ENCODE results near the gene B3GALNT1. TPM values are rescaled to one million over a fixed set of nuclear protein-coding genes. Genes with fewer than 3 reads are reported as not detected.

The B3GALNT1 gene
- total RNA-seq (2014; rRNA removed; shearing (Covaris generic)): 11.6 and 15.0 TPM in 2 replicates

- DNase-seq (ENCODE audit: low read depth): peak; percentile 60
Observed at GRCh38 chr3:161104561-161105551, at the start of gene B3GALNT1. Gene B3GALNT1, minus strand, starts transcription at chr3:161105349. Its CDS starts 18,595 bp downstream, at chr3:161086754.

- no peak for DNase-seq (ENCODE audit: low read depth)
Observed at GRCh38 chr3:161153480-161153879, 48.3 kb upstream of the B3GALNT1 start.

- DNase-seq (ENCODE audit: low read depth): no peak
Observed at GRCh38 chr3:161150001-161150525, 44.9 kb upstream of the B3GALNT1 start.

- peak; percentile 63 for DNase-seq (ENCODE audit: low read depth)
Observed at GRCh38 chr3:161149529-161149928, 44.4 kb upstream of the B3GALNT1 start.

DNA sequence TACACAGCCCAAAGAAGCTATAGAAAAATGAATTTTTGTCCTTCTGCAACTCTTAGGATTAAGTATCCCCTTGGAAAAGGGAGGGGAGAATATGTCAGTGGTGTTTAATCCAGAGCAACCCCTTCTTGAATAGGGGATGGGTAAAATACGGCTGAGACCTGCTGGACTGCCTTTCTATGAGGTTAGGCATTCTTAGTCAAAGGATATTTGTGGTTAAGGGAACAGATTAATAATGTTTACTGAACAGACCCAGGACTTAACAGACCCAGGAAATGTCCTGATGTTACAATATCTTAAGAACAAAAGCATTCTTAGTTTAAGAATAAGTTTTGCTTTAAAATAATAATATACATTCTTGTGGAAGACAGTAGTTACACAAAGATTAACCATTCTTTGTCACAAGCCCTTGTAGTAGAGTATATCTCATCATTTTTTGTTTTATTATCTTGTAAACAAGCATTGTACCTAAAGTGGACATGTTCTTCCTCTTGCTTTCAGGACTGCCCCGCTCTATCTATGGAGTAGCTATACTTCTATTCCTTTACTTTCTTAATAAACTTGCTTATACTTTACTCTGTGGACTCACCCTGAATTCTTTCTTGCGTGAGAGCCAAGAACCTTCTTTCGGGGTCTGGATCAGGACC is 43.8 kb upstream of the B3GALNT1 start:
- DNase-seq (ENCODE audit: low read depth): peak; percentile 7

GRCh38 chr3:161142486-161142885 is 37.3 kb upstream of the B3GALNT1 start:
- peak; percentile 22 for DNase-seq (ENCODE audit: low read depth)

GRCh38 chr3:161139686-161140085 is 34.5 kb upstream of the B3GALNT1 start:
- DNase-seq (ENCODE audit: low read depth): no peak

DNA sequence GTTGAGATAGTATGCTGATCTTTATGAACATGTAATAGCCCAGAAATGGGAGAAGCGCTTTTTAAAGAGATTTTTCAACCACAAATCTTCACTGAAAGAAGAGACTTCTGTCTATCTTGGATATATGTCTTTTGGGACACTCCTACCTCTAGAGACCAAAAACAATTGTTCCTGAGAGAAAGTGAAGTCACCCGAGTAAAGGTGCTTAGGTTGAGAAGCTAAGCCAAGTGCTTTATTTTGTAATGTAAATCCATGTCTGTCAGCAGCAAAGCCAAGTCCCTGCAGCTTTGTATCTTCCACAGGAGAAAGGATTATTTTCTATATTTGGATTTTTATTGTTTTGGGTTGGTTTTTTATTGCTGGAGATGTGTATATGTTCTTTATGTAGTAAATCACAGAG is 32.1 kb upstream of the B3GALNT1 start:
- no peak for DNase-seq (ENCODE audit: low read depth)

DNA sequence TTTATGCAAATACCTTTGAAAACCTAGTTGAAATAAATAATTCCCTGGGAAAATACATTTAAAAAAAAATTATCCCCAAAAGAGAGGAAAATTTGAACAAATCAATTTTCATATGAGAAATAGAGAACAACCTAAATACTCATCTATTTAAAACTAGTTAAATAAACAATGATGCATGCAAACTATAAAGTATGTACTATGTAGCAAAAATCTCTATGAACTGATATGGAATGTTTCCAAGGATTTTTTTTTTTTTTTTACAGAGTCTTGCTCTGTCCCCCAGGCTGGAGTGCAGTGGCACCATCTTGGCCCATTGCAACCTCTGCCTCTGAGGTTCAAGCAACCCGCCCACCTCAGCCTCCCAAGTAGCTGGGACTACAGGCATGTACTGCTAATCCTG is 27.2 kb upstream of the B3GALNT1 start:
- DNase-seq (ENCODE audit: low read depth): no peak

GRCh38 chr3:161126495-161126894 is 21.3 kb upstream of the B3GALNT1 start:
- DNase-seq (ENCODE audit: low read depth): no peak

GRCh38 chr3:161117646-161118045 is 12.5 kb upstream of the B3GALNT1 start:
- no peak for DNase-seq (ENCODE audit: low read depth)

GRCh38 chr3:161108840-161109239 is 3.7 kb upstream of the B3GALNT1 start:
- DNase-seq (ENCODE audit: low read depth): peak; percentile 82

DNA sequence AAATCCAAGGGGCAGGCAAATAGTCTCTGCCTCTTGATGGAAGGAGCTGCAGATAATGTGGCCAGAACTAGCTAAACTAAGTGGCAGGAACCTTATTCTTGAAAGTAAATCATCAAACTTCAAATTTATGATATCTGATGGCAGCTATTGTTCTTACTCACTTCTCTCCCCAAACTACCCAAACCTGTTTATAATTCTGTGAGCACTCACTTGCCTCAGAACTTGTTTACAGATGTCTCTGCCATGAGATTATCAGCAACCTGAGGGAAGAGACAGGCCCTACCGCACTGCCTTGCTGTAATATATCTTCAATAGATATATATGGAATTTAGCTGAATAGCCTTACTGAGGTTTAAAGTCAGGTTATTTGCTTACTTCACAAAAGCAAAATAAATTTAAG is 2.2 kb upstream of the B3GALNT1 start:
- DNase-seq (ENCODE audit: low read depth): no peak

- DNase-seq (ENCODE audit: low read depth): no peak
Observed at GRCh38 chr3:161103776-161104385, 1.3 kb downstream of the B3GALNT1 start.

- DNase-seq (ENCODE audit: low read depth): no peak
Observed at GRCh38 chr3:161101609-161102008, 3.5 kb downstream of the B3GALNT1 start.

DNA sequence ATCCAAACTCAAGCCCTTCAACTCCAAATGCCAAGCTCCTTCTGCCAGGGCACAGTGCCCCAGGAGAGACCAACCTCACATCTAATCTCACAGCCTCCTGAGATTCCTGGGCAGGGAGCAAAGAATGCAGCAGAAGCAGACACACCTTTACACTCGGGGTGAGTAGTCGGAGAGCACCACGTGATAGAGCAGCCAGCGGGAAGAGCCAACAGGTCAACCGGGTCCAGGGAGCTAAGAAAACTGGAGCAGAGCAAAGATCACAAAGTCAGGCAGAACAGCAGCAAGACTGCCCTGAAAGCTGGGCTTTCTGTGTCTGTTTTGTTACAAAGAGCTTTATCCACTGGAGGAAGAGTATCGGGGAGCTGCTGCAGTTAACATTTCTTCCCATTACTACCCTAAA is 4.2 kb downstream of the B3GALNT1 start:
- DNase-seq (ENCODE audit: low read depth): no peak

DNA sequence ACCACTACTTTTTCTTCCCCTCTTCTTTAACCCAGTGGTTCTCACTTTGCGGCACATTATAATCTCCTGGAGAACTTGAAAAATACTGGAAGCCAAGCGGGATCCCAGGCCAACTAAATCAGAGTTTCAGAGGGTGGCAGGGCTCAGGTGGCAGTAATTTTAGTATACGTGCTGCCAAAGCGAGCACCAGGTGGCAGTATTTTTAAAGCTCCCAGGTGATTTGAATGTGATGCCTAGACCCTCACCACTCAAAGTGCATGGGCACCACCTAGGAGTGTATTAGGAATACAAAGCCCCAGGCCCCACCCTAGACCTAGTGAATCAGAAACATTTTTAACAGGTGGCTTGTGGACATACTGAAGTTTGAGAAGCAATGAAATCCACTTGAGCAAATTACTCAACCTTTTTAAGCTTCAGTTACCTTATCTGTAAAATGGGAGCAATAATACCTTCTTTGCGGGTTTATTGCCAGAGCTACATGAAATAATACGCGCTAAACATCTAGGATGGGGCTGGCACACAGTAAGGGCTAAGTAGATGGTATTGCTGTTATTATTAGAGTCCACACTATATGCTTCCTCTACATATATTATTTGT is 8.3 kb downstream of the B3GALNT1 start:
- DNase-seq (ENCODE audit: low read depth): peak; percentile 14

DNA sequence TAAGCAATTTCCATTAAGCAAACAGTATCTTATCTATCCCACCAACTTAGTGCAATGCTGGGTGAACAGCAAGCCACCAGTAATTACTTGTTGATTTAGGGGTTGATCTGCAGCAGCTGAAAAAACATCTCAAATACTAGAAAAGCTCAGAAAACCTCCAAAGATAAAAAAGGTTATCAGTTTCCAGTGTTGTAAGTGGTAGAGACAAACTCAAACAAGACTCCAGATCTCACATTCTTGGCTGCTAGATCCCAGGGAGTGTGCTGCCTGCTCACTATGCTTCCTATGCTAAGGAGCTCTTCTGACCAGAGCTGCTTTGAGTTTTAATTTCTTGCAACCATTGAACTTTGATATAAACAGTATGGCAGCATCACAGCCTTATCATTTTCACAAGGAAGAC is 11.3 kb downstream of the B3GALNT1 start:
- no peak for DNase-seq (ENCODE audit: low read depth)

DNA sequence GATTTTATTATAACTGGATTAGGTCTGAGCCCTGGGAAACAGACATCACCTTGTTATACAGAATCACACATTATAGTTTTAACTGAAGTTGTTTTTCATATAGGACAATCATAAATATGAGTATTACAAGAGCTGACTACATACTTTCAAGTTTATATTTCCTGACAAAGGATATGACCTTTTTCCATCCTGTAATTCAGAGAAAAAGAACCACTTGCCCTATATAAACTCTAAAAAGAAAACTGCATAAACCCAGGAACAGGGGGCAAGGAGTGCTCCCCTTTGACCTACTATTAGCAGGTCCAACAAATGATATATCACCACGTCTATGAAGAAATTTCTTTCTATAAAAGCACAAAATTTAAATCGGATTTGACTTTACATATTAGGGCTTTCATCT is 20.9 kb downstream of the B3GALNT1 start:
- DNase-seq (ENCODE audit: low read depth): no peak

DNA sequence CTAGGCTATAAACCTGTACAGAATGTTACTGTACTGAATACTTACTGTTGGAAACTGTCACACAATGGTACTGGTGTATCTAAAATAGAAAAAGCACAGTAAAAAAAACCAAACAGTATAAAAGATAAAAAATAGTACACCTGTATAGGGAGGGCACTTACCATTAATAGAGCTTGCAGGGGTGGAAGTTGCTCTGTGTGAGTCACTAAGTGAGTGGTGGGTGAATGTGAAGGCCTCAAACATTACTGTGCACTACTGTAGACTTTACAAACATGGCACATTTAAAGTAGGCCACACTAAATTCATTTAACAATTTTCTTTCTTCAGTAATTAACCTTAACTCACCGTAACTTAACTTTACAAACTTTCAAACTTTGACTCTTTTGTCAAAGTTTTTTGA is 22.0 kb downstream of the B3GALNT1 start:
- no peak for DNase-seq (ENCODE audit: low read depth)

DNA sequence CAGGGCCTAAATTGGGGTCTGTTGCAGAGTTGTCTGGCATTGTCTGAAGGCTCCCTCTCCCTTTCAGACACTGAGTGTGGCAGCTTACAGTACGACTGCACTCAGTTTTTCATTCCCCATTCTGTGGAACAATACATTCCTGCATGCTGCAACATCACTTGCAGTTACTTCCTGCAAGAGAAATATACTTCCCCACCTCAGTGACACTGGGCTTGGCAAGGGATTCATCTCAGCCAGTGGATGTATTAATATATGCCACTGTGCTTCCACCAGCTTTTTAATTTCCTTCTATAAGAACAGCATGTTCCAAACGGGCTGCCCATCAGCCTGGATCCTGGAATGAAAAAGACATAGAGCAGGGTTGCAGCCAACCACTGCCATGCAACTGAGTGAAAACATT is 23.1 kb downstream of the B3GALNT1 start:
- DNase-seq (ENCODE audit: low read depth): no peak

DNA sequence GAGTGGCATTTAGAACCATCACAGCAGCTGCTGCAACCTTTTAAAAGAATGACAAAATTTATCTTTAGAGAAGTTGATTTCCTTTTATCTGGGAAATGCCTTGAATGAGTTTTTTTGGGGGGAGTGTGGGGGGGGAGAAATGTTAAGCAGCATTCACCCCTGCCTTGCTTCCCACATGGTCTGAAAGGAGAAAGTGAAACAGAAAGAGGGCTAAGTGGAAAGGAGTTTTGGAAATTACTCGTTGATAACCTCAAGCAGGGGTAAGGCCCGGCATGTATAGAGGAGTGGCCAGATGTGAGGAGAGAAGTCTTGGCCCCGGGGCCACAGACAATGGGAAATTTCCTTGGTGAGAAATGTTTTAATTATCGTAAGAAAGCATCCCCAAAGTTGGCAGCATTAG is 23.5 kb downstream of the B3GALNT1 start:
- DNase-seq (ENCODE audit: low read depth): peak; percentile 32
